Kidney tubule cell (primary cell): ENCODE measurements around the gene CHST9.
A peak's percentile ranks its signal among the peaks of the same experiment; 100 is the strongest.
"Not testable (repeated sequence)": the region's sequence is repeated elsewhere in the genome, so short reads cannot be mapped to it uniquely, and the experiment has no call there.

ENCODE experiments used
- DNase-seq: peaks from one replicate; pipeline ENCODE4 v3.0.0-alpha.2; 2018; ENCODE audit warnings: low spot score

Gene CHST9, protein sequence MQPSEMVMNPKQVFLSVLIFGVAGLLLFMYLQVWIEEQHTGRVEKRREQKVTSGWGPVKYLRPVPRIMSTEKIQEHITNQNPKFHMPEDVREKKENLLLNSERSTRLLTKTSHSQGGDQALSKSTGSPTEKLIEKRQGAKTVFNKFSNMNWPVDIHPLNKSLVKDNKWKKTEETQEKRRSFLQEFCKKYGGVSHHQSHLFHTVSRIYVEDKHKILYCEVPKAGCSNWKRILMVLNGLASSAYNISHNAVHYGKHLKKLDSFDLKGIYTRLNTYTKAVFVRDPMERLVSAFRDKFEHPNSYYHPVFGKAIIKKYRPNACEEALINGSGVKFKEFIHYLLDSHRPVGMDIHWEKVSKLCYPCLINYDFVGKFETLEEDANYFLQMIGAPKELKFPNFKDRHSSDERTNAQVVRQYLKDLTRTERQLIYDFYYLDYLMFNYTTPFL

DNA sequence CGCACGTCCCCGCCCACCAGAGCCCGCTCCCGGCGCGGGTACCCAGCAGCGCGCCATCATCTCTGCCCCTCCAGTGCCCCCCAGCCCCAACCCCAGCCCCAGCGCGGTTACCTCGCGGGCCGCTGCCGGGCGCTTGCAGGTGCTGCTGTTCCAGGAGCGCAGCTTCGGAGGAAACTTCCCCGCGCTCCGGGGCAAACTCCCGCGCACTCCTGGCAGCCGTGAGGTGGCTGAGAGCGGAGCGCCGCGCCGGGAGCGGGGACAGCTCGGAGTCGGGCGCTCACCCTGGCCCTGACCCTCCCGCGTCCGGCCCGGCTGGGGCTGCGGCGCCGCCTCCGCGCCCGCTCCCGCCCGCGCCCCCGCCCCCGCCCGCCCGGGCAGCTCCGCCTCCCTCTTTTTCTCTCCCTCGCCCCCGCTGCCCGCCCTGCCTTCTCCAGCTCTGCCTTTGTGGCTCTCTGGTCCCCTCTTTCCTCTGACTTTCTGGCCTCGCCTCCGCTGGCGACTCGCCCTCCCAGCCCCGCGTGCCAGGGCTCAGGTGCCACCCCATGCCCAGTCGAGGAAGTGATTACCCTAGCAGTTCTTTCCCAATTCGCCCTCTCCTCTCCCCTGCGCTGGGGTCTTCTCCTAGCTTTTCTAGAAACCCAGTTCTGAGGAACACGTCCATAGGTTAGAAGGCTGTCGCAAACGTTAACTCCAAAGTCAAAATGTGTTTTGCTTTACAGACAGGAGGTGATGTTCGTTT lies at the start of gene CHST9:
TSS of gene CHST9 (minus strand) at position 284 of the 739 bp plus-strand sequence. CDS start 42,499 bp downstream, outside the sequence.
- peak; percentile 34 for DNase-seq

DNA sequence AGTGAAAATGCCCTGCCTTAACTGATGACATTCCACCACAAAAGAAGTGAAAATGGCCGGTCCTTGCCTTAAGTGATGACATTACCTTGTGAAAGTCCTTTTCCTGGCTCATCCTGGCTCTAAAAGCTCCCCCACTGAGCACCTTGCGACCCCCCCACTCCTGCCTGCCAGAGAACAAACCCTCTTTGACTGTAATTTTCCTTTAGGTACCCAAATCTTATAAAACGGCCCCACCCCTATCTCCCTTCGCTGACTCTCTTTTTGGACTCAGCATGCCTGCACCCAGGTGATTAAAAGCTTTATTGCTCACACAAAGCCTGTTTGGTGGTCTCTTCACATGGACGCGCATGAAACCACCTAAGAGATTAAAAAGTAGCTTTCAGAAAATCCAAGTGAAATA lies 47.2 kb upstream of the CHST9 start:
- DNase-seq = not testable (repeated sequence)

DNA sequence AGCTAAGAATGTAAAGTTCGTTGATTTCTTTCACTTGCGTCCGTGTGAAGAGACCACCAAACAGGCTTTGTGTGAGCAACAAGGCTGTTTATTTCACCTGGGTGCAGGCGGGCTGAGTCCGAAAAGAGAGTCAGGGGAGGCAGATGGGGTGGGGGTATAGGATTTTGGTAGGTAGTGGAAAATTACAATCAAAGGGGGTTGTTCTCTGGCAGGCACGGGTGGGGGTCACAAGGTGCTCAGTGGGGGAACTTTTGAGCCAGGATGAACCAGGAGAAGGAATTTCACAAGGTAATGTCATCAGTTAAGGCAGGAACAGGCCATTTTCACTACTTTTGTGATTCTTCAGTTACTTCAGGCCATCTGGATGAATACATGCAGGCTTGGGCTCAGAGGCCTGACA lies 46.6 kb upstream of the CHST9 start:
- DNase-seq = not testable (repeated sequence)

DNA sequence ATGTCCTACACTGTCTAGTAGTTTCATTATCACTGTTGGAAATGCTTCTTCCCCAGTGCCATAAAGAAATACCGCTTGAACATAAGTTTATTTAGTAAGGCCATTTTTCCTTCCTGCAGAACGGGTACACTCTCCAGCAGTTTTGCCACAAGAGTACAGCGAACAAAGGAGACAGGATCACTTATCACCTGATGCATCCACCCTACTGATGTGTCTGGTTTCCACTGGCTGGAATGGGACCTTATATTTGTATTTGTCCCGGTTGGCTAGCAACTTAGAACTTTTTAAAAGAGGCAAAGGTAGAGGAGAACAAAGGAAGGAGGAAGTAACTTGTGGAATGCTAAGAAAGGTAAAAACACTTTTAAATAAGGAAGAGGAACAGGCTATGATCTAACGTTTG lies 46.1 kb upstream of the CHST9 start:
- peak; percentile 4 for DNase-seq

DNA sequence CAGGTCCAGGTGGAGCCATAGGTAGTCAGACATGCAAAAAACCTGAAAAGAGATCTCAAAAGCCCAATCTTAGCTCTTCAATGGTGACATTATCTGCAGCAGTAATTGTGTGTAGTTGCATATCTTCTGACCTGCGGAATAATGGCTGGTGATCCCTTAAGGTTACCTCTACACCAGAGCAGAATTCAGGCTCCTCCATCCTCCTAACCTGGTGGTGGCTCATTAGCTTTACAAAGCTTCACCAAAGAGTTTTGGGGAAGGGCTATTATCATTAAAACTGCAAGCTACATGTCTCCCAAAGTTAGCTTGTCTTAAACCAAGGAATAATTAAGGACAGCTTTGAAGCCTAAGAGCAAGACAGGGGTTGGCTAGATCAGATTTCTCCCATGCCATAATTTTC lies 42.6 kb upstream of the CHST9 start:
- no peak for DNase-seq

DNA sequence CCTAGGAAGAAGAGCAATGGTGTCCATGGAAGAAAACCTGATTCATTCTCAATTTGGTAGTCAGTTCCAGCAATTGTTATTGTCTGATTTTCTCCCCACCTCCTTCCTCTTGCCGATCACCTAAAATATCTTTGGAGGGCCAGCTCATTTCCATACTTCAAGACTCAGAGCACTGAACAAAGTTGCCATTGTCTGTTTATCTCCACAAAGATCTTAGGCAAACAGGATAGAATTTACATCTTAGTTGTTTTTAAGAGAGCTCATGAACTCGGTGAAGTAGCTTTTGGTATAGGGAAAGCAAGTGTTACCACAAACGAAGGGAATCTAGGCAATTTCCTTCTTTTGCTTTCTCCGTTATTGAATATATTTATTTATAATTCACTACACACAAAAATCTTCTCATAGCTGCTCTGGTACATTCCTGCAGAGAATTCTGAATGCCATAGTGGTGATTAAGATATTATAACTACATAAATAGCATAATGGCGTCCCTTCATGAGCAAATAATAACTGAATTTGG lies 41.5 kb upstream of the CHST9 start:
- DNase-seq = no peak

DNA sequence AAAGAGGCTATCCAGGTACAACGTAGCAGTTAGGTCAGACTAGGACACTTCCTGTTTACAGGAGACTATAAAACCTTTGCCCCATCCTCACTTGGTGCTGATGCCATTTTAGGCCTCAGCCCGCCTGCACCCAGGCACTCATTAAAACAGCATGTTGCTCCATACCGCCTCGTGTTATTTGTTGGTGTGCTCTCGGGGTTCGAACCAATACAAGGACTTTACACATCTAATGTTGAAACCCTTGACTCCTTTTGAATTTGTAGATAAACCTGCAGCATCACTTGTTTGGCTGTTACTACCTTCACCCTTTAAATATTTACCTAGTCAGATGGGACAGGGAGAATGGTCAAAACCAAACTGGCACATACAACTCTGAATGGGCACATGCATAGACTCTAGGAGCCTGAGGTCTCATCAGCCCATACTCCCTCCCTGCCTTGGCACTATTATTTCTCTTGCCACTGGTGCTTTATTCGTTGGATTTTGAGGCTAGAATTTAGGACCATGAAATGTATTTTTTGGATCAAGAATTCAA lies 40.9 kb upstream of the CHST9 start:
- no peak for DNase-seq

DNA sequence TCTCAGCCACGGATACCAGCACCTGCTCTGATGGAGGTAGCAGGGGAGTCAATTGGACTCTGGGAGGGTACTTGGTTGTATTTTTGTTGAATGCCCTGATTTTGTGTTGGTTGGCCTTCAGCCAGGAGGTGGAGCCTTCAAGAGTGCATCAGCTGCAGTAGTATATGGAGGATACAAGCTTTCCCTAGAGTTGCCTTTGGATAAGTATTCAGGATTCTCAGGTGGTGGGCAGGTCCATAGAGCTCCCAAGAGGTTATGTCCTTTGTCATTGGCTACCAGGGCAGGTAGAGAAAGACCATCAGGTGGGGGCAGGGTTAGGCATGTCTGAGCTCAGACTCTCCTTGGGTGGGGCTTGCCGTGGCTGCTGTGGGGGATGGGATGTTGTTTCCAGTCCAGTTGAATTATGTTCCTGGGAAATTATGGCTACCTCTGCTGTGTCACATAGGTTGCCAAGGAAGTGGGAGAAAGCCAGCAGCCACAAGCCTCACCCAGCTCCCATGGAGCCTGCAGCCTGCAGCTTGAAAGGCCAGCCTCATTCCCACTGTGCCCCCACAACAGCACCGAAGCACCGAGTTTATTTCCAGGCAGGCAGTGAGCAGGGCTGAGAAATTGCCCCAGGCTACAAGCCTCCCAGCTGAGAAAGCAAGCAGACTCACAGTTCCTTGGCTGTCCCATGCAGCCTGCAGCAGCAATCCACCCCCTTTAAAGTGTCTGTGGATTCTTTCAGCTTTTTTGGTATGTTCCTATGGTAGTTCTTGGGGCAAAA lies 38.6 kb upstream of the CHST9 start:
- peak; percentile 9 for DNase-seq

DNA sequence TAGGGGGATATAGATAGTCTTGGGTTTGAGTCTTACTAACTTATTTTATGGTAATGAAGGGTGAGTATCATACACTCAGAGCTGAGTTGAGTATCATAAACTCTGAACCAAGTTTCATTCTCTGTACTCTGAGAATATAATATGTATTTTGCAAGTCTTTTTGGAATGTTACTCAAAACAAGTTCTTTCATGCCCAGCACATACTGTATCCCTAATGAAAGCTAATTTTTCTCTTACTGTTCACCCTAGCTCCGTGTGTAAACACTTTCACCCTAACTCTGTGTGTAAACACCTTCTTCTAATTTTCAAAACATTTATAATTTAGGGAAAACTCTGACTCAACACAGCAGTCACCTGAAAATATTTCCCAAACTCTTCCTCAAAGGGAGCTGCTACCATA lies 29.7 kb upstream of the CHST9 start:
- DNase-seq = no peak

DNA sequence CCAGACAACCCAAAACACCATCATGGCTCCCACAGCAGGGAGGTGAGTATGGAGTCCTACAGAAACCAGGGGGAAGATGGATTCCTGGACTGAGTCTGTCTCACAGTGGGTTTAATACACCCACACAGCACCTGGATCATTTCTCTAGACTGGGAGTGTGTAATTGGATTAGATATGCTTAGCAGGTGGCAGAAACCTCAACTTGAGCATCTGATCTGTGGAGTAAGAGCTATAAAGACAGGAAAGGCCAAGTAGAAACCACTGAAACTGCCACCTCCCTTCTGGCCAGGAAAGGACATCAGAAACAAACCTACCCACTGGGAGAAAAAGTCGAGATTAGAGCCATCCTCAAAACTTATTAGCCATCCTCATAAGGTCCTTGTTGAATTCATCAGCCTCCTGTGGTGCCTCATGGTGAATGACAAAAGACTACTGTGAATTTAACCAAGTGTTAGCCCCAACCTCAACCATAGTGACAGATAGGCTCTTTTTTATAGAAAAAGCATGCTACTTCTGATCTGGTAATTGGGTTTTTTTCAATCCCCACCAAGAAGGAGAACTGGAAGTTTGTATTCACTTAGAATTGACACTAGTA lies 28.1 kb upstream of the CHST9 start:
- no peak for DNase-seq

DNA sequence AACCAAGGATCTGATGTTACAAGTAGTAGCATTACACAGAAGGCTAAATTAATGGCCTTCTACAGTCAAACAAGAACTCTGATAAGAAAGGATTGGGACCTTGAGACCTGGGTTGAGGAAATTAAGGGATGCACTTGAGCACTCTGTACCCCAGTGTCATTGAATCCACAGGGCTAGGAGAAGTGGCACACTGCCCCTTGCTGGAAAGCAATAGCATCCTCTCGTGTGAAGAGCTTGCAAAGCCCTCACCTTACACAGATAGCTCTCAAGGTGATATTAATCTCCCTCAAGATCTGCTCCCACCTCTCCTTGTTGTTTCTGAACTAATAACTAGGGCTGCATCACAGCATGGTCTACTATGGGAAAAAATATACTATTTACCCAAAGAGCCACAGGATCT lies 26.5 kb upstream of the CHST9 start:
- DNase-seq = no peak

DNA sequence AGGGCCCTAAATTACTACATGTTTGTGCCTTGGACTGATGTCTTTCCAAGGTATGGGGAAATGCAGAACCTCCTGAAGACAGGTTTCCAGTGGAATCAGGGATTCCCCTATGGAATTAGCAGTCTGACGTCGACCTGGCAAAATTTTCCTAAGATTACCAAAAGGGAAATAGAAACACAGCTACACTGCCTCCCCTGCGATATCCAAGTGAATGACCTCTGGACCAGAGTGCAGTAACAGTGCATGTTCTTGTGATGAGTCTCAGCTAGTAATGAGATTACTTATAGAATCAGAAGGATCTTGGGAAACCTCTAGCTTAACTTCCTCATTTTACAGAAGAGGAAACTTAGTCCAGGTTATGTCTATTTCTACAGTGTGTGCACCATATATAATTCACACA lies 21.3 kb upstream of the CHST9 start:
- no peak for DNase-seq

DNA sequence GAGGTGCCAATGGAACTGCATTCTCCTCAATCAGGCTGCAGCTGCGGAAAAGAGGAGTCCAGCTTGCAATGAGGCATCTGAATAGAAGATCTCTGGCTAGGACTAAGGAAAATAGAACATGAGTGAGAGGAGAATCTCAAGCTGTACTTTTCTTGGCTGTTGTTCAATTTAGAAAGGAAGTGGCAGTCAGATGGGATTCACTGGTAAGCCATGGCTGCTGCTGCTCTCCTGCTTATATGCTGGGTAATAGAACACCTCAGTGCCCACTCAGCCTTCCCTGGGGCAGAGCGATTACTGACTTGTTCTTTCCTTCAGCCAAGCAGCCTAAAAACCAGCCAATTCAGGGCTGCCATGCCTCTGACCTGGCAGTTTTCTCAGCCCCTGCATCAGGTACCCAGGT lies 17.6 kb upstream of the CHST9 start:
- peak; percentile 41 for DNase-seq

DNA sequence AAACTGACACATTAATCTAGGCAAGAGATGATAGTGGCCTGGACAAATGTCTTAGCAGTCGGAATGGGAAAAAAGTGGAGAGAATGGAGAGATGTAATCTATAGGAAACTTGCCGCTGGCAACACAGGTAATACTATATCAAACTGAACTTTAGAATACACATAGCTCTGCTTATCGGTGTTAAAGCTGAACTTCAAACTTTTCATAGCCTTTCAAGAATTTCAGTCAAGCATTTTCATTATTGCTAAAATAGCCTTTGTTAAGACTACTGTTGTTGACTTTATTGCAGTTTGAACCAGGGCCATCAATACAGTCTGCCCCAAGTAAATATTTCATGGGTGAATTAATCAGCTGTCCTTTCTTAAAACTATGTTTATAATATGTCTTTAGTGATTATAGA lies 12.9 kb upstream of the CHST9 start:
- DNase-seq = no peak

DNA sequence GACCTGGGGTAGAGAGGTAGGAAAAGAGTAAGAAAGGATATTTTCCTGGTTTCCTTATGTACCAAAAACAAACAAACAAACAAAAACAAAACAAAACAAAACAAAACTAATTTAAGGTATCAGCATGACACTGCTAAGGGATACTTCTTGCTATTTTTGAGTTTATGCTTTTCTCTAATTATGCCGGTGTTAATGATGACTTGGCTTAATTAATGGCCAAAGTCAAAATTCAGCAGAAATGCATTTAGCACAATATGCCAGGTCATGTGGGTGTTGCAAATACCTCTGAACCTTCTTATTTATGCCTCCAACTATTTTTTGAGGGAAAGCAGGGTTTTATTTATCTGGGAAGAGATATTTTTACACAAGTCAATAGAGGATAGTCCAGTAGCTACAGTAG lies 3.2 kb upstream of the CHST9 start:
- DNase-seq = no peak

DNA sequence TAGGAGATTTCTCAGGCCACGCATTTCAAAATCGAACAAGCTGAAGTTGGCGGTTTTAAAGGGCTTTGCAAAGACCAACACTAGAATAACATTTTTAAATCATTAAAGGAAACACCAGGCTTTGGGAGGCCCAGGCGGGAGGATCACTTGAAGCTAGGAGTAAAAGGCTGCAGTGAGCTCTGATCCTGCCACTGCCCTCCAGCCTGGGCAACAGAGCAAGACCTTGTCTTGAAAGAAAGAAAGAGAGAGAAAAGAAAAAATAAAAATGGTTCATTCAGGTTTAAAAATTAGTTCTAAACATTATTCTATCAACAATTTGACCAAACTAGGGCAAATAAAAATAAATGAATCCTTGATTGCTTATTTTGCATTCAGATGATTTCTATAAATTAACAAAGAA lies 789 bp upstream of the CHST9 start:
- DNase-seq = no peak

DNA sequence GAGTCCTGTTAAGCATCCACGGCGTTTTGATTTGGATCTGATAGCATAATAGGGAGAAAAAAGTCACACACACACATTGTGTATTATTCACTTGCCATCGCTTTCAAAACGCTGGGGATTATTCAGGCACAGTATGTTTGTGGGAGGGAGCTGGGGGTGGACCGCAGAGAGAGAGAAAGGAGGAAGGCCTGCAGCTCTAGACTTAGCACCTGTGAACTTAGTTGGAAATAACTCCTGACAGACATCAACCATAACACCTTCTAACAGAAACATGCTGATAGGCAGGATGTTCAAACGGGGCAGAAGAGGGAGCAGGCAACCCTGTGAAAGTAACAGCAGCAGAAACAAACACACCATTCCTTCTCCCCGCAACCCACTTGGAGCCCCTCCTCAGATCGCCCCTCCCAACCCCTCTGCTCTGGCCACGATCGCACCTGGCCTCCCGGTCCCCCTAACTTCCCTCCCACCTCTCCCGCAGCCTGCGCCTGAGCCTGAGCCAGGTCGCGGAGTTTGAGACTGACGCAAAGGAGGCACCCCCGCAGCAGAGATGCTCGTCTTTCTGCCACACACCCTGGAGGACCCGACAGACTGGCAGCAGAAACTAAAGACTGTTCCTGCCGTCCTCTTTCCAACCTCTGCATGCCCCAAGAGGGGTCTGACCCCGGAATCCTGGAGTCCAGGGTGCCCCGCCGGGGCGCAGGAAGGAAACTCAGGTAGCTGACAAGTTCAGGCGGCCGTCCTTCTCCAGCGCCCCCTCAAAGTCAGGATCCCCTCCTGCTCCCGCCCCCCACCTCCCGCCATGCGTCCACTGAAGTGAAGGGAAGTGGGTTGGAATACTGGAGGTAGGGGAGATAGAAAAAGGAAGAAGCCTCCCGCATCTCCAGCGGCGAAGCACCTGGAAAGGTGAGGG lies 738 bp downstream of the CHST9 start:
- peak; percentile 21 for DNase-seq

DNA sequence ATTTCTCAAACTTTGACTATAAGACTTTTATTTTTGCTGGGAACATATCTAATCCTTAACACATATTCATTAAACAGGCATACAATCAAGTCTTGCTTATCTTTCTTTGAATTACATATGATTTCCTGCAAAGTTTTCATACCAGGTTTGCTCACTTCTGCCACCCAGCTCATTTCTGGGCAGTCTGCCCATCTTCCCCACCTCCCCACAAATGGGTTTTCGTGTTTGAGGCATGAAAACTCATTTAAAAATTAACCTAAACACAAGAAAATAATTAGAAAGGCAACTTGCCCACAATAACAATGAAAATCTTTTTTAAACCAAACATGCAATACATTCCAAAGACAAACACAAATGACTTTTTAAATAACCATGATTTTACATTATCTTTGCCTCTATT lies 3.4 kb downstream of the CHST9 start:
- peak; percentile 40 for DNase-seq

DNA sequence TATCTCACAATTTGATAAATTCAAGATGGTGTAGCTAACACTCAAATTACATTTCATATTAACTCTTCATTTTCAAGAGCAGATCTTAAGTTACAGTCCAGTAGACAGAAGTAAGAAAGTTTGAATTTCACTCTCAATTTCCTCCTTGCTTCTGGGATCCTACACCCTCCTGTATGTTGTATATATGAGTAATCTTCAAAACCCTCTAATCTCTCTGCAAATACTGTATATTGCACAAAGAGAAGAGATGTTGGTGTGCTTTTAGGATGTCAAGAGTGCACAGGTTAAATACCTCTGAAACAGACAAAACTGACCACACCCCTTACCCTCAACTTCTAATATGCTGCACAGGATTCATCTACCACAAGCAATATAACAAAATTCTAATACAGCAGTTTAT lies 6.7 kb downstream of the CHST9 start:
- DNase-seq = no peak

DNA sequence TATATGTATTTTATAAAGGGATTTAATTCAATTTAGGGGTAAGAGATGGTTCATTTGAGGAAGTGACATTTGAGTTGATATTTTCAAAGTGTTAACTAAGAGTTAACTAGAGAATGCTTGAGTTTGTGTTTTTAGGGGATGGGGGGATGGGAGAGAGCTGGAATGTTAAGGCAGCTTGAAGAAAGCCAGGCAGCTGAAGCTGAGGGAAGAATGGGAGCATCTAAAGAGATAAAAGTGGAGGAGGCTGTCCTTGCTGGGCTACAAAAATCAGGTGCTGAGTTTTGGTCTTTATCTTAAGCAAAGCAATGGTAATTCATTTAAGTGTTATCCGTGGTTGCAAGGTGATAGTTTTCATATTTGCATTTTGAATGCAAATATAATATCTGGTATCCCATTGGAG lies 9.2 kb downstream of the CHST9 start:
- DNase-seq = no peak

DNA sequence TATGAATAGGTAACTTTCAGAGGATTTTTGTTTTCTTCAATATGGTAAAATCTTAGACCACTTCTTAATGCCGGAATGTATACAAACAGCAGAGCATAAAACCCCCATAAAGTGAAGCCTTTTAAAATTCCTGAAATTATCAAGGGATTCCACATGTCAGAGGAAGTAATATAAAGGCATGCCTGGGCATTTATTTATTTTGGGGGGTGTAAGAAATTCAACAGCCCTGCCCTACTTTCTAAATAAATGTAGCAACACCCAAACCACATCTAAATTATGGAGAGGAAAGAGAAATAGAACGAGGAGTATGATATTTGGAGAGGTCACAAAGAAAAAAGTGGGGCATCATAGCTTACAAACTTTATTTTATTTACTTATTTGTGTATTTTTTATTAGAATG lies 9.9 kb downstream of the CHST9 start:
- DNase-seq = no peak
